ACHN (cell line): ENCODE results near the gene USP22.
A peak's percentile ranks its signal among the peaks of the same experiment; 100 is the strongest.

Experiments used
- DNase-seq: peaks from one replicate; pipeline ENCODE4 v3.0.0-alpha.2; 2015
- in situ Hi-C: cut with HindIII; loops from 2 replicates; pipeline ENCODE4 v1.10.0; 2017; ENCODE audit warnings: low sequenced_read_pairs, low pct_ligation_motif_present, low pct_unique_long_range_greater_than_20kb

USP22 gene

GRCh38 chr17:20995164-20995872, 47.5 kb downstream of the USP22 start:
- in situ Hi-C loops, result no loop called here
- DNase-seq, result no peak

DNA sequence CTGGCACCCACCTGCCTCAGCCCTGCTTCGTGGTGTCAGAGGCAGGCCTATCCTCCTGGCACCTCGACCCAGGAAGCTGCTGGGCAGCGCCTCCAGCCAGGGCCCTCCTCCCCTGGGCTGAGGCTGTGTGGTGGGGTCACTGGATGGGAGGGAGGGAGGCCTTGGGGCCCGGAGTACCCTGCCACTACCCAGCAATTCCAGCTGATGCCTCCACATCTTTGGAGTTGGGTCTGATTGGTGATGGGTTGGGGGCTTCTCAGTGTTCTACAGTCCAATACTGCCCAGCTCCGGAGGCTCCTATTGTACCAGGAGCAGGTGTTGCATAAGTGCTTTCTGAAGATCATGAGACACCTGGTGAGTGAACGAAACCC, 48.0 kb downstream of the USP22 start:
- in situ Hi-C loops, result no loop called here

GRCh38 chr17:20993863-20994778, 48.7 kb downstream of the USP22 start:
- in situ Hi-C loops, result no loop called here
- no peak for DNase-seq

More for the DNA sequence above, 48.0 kb downstream of the USP22 start:
- no peak for DNase-seq

DNA sequence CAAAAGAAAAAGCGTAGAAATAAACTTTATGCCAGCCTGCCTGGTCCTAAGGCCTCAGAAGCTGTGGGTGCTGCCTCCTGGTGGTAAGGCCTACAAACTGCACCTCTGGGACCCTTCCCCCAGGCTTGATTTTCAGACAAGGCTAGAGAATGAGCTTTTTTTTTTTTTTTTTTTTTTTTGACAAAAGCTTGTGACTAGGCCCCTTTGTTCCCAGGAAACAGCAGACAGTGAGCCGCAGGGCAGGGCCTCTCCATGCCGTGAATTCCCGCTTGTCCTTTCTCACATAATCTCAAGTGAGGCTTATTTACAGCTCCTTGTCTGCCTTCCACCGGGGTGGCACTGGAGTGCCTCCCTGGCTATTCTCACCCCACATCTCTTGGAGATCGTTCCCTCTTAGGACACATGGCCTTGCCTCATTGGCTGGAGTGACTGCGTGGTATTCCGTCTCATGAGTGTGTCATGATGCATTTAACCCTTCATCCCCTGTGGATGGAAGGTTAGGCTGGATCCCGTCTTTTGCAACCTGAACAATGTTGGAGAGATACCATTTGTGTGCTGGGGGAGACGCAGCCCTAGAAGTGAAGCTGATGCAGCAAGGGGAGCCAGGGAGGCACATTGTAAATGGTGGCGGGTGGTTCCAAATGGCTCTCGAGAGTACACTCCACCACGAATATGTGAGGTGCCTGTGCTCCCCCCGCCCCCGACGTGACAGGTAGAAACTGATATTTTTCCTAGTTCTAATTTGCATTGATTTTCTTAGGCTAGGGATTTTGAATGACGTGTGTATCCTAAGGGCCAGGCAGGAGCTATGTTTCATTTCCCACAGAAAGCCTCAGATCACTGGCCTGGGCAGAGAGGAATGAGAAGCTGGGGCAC, 49.6 kb downstream of the USP22 start:
- peak; percentile 75 for DNase-seq
- in situ Hi-C loops, result no loop called here

DNA sequence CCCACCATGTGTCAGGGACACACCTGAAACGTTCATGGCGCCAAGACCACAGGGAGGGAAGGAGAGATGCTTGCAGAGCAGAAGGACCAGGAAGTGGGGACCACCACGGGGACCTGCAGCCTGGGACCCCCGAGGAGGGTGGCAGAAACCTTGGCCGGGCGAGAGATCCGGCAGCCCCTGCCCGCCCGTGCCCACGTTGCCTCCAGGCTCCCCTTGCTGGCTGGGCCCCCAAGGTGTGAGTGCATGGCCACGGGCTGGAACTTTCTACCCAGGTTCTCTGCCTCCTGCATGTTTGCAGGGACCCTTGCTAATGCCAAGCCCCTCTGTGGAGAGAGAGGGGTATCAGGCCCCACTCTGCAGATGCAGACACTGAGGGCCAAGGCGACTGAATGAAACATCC, 50.4 kb downstream of the USP22 start:
- in situ Hi-C loops, result no loop called here
- DNase-seq, result no peak

DNA sequence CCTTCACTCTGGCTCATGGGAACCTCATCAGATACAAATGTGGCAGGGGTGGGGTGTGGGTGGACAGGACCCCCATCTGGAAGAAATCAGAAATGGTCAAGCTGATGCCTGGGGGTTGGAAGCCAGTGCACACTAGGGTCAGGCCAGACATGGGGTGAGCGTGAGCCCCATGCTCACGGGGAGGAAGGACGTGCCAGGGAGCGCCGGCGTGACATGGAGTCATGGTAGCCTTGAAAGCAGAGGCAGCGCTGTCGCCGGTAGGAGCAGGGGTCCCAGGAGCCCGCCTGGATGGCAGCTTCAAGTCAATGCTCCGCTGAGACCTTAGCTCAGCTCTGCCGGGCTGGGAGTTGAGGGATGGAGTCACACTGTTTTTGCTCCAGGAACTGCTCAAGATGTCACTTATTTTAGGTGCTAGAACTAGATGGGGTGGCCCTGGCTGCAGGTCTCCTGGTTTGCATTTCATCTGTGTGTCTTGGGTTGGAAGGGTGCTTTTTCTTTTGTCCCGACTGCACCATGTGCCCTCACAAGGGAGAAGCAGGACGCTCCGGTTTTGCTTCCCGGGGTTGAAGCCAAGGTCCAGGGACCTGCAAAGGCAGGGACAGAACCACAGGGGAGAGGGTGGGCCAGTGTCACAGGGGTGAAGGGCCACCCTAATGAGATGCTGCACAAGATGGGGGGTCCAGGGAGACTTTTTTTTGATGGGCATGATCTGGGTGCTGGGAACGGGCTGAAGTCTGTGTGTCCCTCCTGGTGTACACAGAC, 51.4 kb downstream of the USP22 start:
- no peak for DNase-seq
- in situ Hi-C loops, result no loop called here

GRCh38 chr17:20989991-20990855, 52.6 kb downstream of the USP22 start:
- DNase-seq, result no peak
- in situ Hi-C loops, result no loop called here

- in situ Hi-C loops, result no loop called here
- DNase-seq, result no peak
Measured at GRCh38 chr17:20989481-20989880, 53.3 kb downstream of the USP22 start.

GRCh38 chr17:20988896-20989295, 53.9 kb downstream of the USP22 start:
- in situ Hi-C loops, result no loop called here
- DNase-seq, result no peak

DNA sequence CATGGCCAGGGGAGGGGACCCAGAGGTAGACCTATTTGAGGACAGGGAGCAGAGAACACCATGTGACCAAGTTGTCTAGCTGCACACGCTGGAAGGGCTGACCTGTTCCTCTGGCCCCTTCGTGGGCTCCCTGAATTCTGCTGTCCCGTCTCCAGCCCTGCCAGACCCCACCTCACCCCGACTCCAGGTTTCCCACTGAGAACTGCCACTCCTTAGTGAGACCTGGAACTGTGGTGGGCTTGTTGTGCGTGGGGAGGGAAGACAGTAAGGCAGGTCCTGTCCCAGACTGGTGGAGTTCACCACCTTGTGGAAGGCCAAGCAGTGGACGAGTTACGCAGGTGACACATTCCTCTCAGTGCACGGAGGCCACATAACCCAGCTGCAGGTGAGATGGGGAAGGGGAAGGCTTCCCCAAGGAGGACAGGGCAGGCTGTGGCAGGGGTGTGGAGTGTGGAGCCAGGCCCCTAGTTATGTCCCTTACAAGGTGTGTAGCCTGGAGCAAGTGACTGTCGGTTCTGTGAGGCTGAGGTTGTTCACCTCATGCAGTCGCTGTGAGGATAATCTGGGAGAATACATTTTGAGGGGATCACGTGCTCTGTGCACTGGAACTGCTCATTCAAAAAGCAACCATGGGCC, 54.7 kb downstream of the USP22 start:
- DNase-seq, result no peak
- in situ Hi-C loops, result no loop called here

- in situ Hi-C loops, result no loop called here
- DNase-seq, result no peak
Measured at GRCh38 chr17:20987511-20987910, 55.3 kb downstream of the USP22 start.

GRCh38 chr17:20986767-20987510, 55.9 kb downstream of the USP22 start:
- DNase-seq, result no peak
- in situ Hi-C loops, result no loop called here

GRCh38 chr17:20983359-20983637, 59.5 kb downstream of the USP22 start:
- in situ Hi-C loops, result no loop called here

DNA sequence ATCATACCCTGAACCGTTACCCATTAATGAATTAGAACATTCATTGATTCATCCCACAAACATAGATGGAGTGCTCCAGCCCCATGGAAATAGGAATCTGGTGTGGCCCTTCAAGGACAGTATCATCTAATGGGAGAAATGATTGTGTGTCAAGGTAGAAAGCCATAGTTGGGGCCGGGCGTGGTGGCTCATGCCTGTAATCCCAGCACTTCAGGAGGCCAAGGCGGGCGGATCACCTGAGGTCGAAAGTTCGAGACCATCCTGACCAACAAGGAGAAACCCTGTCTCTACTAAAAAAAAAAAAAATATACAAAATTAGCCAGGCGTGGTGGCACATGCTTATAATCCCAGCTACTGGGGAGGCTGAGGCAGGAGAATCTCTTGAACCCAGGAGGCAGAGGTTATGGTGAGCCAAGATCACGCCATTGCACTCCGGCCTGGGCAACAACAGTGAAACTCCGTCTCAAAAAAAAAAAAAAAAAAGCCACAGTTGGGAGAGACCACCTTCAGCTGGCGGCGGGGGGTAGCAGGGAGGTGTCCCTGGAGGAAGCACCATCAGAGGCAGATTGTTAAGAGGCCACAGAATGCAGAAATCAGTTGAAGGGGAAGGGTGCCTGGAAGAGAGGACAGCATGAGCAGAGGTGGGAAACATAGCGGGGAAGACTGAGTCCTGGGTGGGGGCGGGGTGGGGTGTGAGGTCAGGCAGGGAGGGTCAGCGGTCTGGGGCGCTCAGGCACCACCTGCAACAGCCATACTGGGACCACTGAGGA, 60.0 kb downstream of the USP22 start:
- in situ Hi-C loops, result no loop called here
- DNase-seq, result no peak

More at GRCh38 chr17:20983359-20983637, 59.5 kb downstream of the USP22 start:
- no peak for DNase-seq

GRCh38 chr17:20981046-20981920, 61.5 kb downstream of the USP22 start:
- in situ Hi-C loops, result no loop called here
- no peak for DNase-seq
